ENCODE measurements around the gene PHTF2.

DNA sequence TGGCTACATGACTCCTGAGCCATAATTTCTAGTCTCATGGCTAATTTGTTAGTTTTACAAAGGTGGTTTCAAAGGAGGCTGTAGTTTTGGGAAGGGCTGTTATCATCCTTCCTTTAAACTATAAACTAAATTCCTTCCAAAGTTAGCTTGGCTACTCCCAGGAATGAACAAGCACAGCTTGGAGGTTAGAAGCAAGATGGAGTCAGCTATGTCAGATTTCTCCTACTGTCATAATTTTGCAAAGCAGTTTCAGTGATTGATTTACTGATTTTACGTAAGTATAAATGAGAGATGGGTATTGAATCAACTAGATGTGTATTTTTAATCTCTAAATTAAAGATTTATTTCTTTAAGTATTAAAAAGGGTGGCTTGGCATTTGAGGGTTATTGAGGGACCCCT, 79.9 kb downstream of the PHTF2 start:
- TF ChIP-seq POLR2A (IDR thresholded peaks at IDR 0.05), result no peak
- TF ChIP-seq, protein P1, sequence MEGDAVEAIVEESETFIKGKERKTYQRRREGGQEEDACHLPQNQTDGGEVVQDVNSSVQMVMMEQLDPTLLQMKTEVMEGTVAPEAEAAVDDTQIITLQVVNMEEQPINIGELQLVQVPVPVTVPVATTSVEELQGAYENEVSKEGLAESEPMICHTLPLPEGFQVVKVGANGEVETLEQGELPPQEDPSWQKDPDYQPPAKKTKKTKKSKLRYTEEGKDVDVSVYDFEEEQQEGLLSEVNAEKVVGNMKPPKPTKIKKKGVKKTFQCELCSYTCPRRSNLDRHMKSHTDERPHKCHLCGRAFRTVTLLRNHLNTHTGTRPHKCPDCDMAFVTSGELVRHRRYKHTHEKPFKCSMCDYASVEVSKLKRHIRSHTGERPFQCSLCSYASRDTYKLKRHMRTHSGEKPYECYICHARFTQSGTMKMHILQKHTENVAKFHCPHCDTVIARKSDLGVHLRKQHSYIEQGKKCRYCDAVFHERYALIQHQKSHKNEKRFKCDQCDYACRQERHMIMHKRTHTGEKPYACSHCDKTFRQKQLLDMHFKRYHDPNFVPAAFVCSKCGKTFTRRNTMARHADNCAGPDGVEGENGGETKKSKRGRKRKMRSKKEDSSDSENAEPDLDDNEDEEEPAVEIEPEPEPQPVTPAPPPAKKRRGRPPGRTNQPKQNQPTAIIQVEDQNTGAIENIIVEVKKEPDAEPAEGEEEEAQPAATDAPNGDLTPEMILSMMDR (IDR thresholded peaks at IDR 0.05), result no peak
